ENCODE data around the gene CPA2.
A peak's percentile ranks its signal among the peaks of the same experiment; 100 is the strongest.

CPA2 gene

DNA sequence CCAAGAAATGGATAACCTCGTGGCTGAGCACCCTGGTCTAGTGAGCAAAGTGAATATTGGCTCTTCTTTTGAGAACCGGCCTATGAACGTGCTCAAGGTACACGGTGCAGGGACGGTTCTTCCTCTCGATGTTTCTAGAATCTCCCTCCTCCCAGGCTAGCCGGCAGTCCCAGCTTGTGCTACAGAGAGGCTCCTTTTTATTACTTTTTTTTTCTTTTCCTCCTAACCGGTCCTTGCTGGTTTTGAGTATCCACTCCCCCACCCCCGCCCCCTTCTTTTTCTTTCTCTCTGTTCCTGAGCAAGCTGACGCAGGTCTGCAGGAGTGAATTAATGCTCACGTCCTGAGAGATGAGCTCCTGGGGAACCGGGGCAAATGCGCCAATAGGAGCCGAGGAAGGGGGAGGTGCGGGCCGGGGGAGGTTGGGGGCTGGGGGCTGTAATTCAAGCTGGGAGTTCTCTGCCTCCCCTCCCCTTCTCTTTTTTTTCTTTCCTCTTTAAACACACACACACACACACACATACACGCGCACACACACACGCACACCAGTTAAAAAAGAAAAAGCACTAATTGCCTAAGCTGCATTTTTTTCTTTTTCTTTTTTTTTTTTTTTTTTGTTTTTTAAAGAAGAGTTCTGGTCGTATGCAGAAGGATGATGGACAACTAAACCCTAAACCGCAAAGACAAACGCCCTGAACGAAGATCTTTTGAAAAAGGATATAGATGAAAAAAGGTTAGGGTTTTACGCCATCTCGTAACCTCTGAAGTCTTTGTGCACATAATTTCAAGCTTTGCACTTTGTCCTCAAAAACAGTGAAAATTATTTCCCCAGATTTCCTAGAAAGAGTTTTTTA, 6.6 kb downstream of the CPA2 start:
- ATAC-seq (ENCODE audit: low read depth) (peak; percentile 48), DNase-seq (ENCODE audit: low spot score) (no peak)
- H3K4me3 ChIP-seq (ENCODE audit: severe bottlenecking), result no peak overlapping the region
- H3K4me1 ChIP-seq (ENCODE audit: insufficient read depth, poor library complexity, severe bottlenecking), result peaks cover 62% of the 10 kb centered on the region
- peak overlapping the region; percentile 98 for H3K27ac ChIP-seq (ENCODE audit: poor library complexity, severe bottlenecking)
- H3K27me3 ChIP-seq (ENCODE audit: insufficient read depth, poor library complexity, severe bottlenecking), result no peaks in the 10 kb centered on the region
- no peaks in the 10 kb centered on the region for H3K36me3 ChIP-seq (ENCODE audit: low read depth)
- TF ChIP-seq, protein P1, sequence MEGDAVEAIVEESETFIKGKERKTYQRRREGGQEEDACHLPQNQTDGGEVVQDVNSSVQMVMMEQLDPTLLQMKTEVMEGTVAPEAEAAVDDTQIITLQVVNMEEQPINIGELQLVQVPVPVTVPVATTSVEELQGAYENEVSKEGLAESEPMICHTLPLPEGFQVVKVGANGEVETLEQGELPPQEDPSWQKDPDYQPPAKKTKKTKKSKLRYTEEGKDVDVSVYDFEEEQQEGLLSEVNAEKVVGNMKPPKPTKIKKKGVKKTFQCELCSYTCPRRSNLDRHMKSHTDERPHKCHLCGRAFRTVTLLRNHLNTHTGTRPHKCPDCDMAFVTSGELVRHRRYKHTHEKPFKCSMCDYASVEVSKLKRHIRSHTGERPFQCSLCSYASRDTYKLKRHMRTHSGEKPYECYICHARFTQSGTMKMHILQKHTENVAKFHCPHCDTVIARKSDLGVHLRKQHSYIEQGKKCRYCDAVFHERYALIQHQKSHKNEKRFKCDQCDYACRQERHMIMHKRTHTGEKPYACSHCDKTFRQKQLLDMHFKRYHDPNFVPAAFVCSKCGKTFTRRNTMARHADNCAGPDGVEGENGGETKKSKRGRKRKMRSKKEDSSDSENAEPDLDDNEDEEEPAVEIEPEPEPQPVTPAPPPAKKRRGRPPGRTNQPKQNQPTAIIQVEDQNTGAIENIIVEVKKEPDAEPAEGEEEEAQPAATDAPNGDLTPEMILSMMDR (IDR thresholded peaks at IDR 0.05; ENCODE audit: poor library complexity, severe bottlenecking), result no peak
- no peaks in the 10 kb centered on the region for H3K9me3 ChIP-seq (ENCODE audit: severe bottlenecking)

DNA sequence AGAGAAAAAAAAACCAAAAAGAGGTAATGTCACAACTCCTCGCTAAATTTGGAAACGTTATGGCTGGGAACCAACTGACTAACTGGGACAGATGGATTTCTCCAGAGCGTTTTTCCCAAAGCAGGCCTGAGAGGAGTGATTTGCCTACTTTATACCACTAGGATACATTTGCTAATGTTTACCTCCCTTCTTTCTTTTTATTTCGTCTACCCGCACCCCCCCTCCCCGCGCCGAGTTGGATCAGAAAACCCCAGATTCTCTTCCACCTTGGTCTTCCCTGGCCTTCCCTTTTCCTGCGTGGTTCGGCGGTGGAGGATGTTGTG, 7.2 kb downstream of the CPA2 start:
- TF ChIP-seq, protein P1 (IDR thresholded peaks at IDR 0.05; ENCODE audit: poor library complexity, severe bottlenecking), result no peak
- Histone ChIP-seq H3K27ac (ENCODE audit: poor library complexity, severe bottlenecking) (peak overlapping the region; percentile 98), H3K9me3 (ENCODE audit: severe bottlenecking) (no peaks in the 10 kb centered on the region), H3K27me3 (ENCODE audit: insufficient read depth, poor library complexity, severe bottlenecking) (no peaks in the 10 kb centered on the region), H3K36me3 (ENCODE audit: low read depth) (no peaks in the 10 kb centered on the region), H3K4me3 (ENCODE audit: severe bottlenecking) (no peak overlapping the region), H3K4me1 (ENCODE audit: insufficient read depth, poor library complexity, severe bottlenecking) (peaks cover 66% of the 10 kb centered on the region)
- DNase-seq (ENCODE audit: low spot score), result no peak
- ATAC-seq (ENCODE audit: low read depth), result no peak

DNA sequence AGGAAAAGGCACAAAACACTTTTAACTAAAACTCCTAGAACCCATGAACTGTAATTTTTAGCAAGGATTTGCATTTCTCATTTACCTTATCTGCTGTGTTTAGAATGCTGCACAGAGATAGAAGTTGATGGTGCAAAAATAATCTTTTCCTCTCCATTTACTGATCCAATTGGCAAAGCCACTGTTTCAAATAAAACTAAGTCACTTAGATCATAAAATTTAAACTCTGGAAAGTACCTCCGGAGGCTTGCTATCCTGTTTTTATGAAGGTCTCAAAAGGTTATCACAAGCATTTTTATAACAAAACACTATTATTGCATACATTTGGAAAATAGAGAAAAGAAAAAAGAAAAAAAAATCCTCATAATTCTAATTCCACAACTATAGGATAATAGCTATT, 7.6 kb downstream of the CPA2 start:
- no peak overlapping the region for H3K4me3 ChIP-seq (ENCODE audit: severe bottlenecking)

DNA sequence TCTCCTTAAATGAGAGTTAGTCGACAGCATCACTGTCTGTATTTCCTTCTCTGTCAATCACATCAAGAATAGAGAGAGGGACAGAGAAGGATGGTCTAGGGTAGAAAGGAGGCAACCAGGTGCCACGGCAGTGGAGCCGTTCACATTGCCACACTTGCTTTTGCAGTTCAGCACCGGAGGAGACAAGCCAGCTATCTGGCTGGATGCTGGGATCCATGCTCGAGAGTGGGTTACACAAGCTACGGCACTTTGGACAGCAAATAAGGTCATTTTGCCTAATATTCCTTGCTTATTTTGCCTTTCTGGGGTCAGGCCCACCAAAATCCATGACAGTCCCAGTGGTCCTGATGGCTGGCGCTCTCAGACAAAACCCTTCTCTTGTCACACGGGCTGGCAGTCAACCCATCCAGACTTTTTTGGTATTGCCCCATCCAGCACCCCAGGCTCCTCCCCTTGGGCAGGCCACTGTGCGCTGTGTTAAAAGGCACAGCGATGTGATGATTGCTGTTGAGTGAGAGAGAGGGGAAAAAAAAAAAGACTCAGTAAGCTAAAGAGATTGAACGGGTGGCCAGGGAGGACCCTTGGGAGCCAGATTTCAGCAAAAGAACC, 8.4 kb downstream of the CPA2 start:
- TF ChIP-seq, protein P1 (IDR thresholded peaks at IDR 0.05; ENCODE audit: poor library complexity, severe bottlenecking), result no peak
- peak overlapping the region; percentile 98 for H3K27ac ChIP-seq (ENCODE audit: poor library complexity, severe bottlenecking)
- peaks cover 72% of the 10 kb centered on the region for H3K4me1 ChIP-seq (ENCODE audit: insufficient read depth, poor library complexity, severe bottlenecking)
- no peaks in the 10 kb centered on the region for H3K9me3 ChIP-seq (ENCODE audit: severe bottlenecking)
- H3K27me3 ChIP-seq (ENCODE audit: insufficient read depth, poor library complexity, severe bottlenecking), result no peaks in the 10 kb centered on the region
- DNase-seq (ENCODE audit: low spot score), result no peak
- H3K4me3 ChIP-seq (ENCODE audit: severe bottlenecking), result no peak overlapping the region
- H3K36me3 ChIP-seq (ENCODE audit: low read depth), result no peaks in the 10 kb centered on the region
- ATAC-seq (ENCODE audit: low read depth), result no peak

More for the DNA sequence above, 7.6 kb downstream of the CPA2 start:
- peak overlapping the region; percentile 98 for H3K27ac ChIP-seq (ENCODE audit: poor library complexity, severe bottlenecking)
- no peaks in the 10 kb centered on the region for H3K9me3 ChIP-seq (ENCODE audit: severe bottlenecking)
- H3K27me3 ChIP-seq (ENCODE audit: insufficient read depth, poor library complexity, severe bottlenecking), result no peaks in the 10 kb centered on the region
- TF ChIP-seq, protein P1 (IDR thresholded peaks at IDR 0.05; ENCODE audit: poor library complexity, severe bottlenecking), result no peak
- H3K36me3 ChIP-seq (ENCODE audit: low read depth), result no peaks in the 10 kb centered on the region
- H3K4me1 ChIP-seq (ENCODE audit: insufficient read depth, poor library complexity, severe bottlenecking), result peaks cover 69% of the 10 kb centered on the region
- DNase-seq (ENCODE audit: low spot score) (no peak), ATAC-seq (ENCODE audit: low read depth) (no peak)

DNA sequence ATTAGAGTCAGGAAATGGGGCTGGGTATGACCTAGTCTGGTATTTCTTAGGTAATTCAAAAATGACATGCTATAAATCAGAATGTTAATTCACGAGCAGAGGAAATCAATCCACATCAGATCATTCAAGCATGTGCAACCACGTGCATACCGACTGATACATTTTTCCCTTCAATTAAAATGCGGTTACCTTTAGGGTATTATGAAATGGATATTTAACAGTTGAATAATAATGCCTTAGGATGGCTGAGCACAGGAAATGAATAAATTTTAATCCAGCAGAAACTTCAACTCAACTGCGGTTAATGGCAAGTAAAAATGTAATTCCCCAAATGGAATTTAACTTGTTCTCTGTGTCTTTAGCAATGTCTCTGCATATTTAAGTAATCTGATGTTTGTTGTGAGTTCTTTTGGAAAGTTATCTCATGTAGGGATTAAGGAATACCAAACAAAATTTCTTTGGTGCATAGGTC, 9.2 kb downstream of the CPA2 start:
- Histone ChIP-seq H3K36me3 (ENCODE audit: low read depth) (no peaks in the 10 kb centered on the region), H3K27ac (ENCODE audit: poor library complexity, severe bottlenecking) (peak overlapping the region; percentile 98), H3K4me1 (ENCODE audit: insufficient read depth, poor library complexity, severe bottlenecking) (peaks cover 73% of the 10 kb centered on the region), H3K4me3 (ENCODE audit: severe bottlenecking) (no peak overlapping the region), H3K9me3 (ENCODE audit: severe bottlenecking) (no peaks in the 10 kb centered on the region), H3K27me3 (ENCODE audit: insufficient read depth, poor library complexity, severe bottlenecking) (no peaks in the 10 kb centered on the region)
- DNase-seq (ENCODE audit: low spot score) (no peak), ATAC-seq (ENCODE audit: low read depth) (peak; percentile 53)
- TF ChIP-seq, protein P1 (IDR thresholded peaks at IDR 0.05; ENCODE audit: poor library complexity, severe bottlenecking), result no peak
